ENCODE measurements around the gene MAP2.

The MAP2 gene

DNA sequence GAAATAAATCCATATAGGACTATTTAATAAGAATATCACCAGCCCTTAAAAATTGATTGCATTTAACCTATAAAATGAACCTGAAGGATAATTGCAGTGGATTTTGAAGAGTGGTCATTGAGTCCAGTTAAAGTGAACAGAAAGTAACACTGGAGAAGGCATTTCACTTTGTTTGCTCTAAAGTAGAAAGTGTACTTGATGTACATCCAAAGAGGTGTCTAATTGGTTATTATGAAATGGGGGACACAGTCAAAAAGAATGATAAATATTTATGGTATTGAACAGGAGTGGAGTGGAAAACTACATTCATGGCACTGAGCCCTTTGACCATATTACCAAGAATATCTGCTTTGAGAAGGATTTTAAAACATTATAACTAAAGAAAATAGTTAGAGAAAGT is 28.2 kb upstream of the MAP2 start:
- in situ Hi-C loops (cut with HindIII; ENCODE audit: low sequenced_read_pairs): no loop called here
- DNase-seq (ENCODE audit: low read depth, low spot score): no peak
- no peak overlapping the region for H3K4me3 ChIP-seq (ENCODE audit: low read depth, low read length)
- TF ChIP-seq, protein P1, sequence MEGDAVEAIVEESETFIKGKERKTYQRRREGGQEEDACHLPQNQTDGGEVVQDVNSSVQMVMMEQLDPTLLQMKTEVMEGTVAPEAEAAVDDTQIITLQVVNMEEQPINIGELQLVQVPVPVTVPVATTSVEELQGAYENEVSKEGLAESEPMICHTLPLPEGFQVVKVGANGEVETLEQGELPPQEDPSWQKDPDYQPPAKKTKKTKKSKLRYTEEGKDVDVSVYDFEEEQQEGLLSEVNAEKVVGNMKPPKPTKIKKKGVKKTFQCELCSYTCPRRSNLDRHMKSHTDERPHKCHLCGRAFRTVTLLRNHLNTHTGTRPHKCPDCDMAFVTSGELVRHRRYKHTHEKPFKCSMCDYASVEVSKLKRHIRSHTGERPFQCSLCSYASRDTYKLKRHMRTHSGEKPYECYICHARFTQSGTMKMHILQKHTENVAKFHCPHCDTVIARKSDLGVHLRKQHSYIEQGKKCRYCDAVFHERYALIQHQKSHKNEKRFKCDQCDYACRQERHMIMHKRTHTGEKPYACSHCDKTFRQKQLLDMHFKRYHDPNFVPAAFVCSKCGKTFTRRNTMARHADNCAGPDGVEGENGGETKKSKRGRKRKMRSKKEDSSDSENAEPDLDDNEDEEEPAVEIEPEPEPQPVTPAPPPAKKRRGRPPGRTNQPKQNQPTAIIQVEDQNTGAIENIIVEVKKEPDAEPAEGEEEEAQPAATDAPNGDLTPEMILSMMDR (IDR thresholded peaks at IDR 0.05; ENCODE audit: low read depth, low read length): no peak

DNA sequence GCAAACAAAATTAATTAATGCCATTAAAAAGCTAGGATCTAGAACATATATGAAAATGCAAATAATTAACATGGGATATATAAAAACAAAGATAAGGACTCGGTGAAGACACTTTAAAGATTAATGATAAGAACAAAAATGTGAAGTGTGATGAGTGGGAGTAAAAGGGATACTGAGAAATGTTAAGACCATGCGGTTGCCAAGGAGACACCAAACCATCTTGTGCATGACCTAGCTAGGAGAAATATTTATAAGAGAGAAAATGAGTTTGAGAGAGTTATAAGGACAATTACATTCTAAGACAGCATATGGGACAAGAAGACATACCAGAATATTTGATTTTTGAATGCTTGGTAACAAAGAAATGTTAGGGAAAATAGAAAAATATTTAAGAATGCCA is 25.4 kb upstream of the MAP2 start:
- TF ChIP-seq, protein P1 (IDR thresholded peaks at IDR 0.05; ENCODE audit: low read depth, low read length): no peak
- no peak for DNase-seq (ENCODE audit: low read depth, low spot score)
- no peak overlapping the region for H3K4me3 ChIP-seq (ENCODE audit: low read depth, low read length)
- in situ Hi-C loops (cut with HindIII; ENCODE audit: low sequenced_read_pairs): no loop called here

DNA sequence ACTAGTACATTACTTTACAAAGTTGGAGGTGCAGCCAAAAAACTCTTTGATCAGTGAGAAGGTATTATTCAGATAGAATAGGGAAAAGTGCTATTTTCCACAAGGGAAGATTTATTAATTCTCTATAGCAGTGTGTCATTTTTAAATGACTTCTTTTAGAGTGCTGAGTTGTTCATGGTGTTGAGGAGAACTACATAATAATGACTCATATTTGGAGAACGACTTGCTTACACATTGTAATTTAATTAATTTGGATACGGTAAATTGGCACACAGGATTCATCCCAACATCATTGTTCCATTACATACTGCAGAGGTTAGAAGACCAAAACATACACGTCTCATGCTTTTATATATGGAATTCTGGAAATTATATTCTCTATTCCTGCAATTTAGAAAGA is 22.1 kb upstream of the MAP2 start:
- in situ Hi-C loops (cut with HindIII; ENCODE audit: low sequenced_read_pairs): no loop called here
- TF ChIP-seq, protein P1 (IDR thresholded peaks at IDR 0.05; ENCODE audit: low read depth, low read length): no peak
- no peak for DNase-seq (ENCODE audit: low read depth, low spot score)
- H3K4me3 ChIP-seq (ENCODE audit: low read depth, low read length): no peak overlapping the region

DNA sequence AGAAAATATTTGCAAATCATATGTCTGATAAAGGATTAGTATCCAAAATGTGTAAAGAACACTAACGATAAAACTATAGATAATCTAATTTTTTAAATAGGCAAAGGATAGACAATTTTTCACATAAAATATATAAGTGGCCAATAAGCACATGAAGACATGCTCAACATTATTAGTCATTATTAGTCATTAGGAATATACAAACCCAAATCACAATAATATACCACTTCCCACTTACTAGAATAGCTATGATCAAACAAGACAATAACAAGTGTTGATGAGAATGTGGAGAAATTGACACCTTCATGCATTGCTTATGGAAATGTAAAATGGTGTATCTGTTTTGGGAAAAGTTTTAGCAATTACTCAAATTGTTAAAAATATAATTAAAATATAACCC is 12.6 kb upstream of the MAP2 start:
- no peak overlapping the region for H3K4me3 ChIP-seq (ENCODE audit: low read depth, low read length)
- DNase-seq (ENCODE audit: low read depth, low spot score): no peak
- in situ Hi-C loops (cut with HindIII; ENCODE audit: low sequenced_read_pairs): no loop called here
- TF ChIP-seq, protein P1 (IDR thresholded peaks at IDR 0.05; ENCODE audit: low read depth, low read length): no peak

DNA sequence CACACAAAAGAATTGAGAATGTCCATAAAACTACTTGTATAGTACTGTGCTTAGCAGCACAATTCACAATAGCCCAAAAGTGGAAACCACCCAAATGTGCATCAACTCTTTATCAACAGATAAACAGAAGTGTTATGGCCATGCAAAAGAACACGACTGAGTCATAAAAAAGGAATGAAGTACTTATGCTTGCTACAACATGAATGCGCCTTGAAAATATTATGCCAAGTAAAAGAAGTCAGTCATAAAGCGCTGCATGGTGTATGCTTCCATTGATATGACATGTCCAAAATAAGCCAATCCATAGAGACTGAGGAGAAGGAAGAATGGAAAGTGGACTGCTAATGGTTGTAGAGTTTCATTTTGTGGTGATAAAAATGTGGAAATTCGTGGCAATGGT is 12.1 kb upstream of the MAP2 start:
- in situ Hi-C loops (cut with HindIII; ENCODE audit: low sequenced_read_pairs): no loop called here
- DNase-seq (ENCODE audit: low read depth, low spot score): no peak

DNA sequence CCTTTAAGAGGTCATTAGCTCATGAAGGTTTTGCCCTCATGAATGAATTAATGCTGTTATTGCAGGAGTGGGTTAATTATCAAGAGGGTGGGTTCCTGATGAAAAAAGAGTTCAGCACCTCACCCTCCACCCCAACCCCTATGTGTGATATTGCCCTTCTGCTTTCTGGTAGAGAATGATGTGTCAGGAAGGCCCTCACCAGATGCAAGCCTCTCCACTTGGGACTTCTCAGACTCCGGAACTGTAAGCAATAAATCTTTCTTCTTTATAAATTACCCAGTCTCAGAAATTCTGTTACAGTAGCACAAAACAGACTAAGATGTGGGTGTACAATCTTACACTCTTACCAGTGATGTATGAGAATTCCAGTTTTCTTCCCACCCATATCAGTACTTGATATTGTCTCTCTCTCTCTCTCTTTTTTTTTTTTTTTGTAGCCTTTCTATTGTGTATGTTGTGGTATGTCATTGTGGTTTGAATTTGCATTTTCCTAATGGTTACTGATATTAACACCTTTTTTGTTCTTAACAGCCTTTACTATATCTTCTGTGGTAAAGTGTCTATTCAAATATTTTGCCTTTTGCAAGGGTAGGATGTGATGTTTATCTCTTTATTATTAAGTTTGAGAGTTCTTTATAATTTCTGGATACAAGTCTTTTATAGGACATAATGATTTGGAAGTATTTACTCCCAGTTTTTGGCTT is 10.4 kb upstream of the MAP2 start:
- DNase-seq (ENCODE audit: low read depth, low spot score): no peak
- in situ Hi-C loops (cut with HindIII; ENCODE audit: low sequenced_read_pairs): no loop called here
- no peak overlapping the region for H3K4me3 ChIP-seq (ENCODE audit: low read depth, low read length)
- TF ChIP-seq, protein P1 (IDR thresholded peaks at IDR 0.05; ENCODE audit: low read depth, low read length): no peak

More for the DNA sequence above, 12.1 kb upstream of the MAP2 start:
- TF ChIP-seq, protein P1 (IDR thresholded peaks at IDR 0.05; ENCODE audit: low read depth, low read length): no peak
- H3K4me3 ChIP-seq (ENCODE audit: low read depth, low read length): no peak overlapping the region

Measured in astrocyte of the spinal cord (primary cell).